HCT116 (cell line): ENCODE measurements around the gene MYO16.

Experiments used
- CTCF ChIP-seq, 3 experiments: fragments of 200-600 bp in 1 of 3; sonication (generic) in 1 of 3; IDR thresholded peaks in 2 of 3; conservative IDR thresholded peaks in 1 of 3; 2 replicates each; pipeline ENCODE4 v1.5.1; 2012 to 2017; ENCODE audit warnings: low read depth in 2 of 3, low read length in 2 of 3, antibody characterized with exemption in 1 of 3, borderline replicate concordance in 1 of 3, control low read depth in 1 of 3, mild to moderate bottlenecking in 1 of 3, mixed read lengths in 1 of 3, mixed run types in 1 of 3, moderate library complexity in 1 of 3; ENCODE audit not compliant: insufficient read depth in 1 of 3
- EZH2 ChIP-seq: fragments of 200-600 bp; sonication (generic); IDR thresholded peaks from 2 replicates; pipeline ENCODE4 v1.6.1; 2017; ENCODE audit warnings: antibody characterized with exemption, mixed run types
- POLR2A ChIP-seq: IDR thresholded peaks from 2 replicates; pipeline ENCODE4 v1.7.0; 2011; ENCODE audit warnings: borderline replicate concordance; ENCODE audit not compliant: insufficient read depth, insufficient read length; ENCODE audit errors: extremely low read depth
- POLR2AphosphoS5 ChIP-seq: IDR thresholded peaks from 2 replicates; pipeline ENCODE4 v1.6.1; 2011; ENCODE audit warnings: mild to moderate bottlenecking, low read depth, low read length, moderate library complexity
- REST ChIP-seq: IDR thresholded peaks from 2 replicates; pipeline ENCODE4 v1.6.1; 2012; ENCODE audit warnings: low read depth

- TF ChIP-seq EZH2 (no peak), POLR2A (no peak), CTCF (IDR thresholded peaks at IDR 0.05 in 2 of 3, conservative IDR thresholded peaks at IDR 0.05 in 1 of 3; ENCODE audit: borderline replicate concordance in 1 of 3, insufficient read depth in 1 of 3, low read depth in 2 of 3, low read length in 2 of 3) (no peak), POLR2AphosphoS5 (no peak), REST (no peak)
Observed at GRCh38 chr13:108851660-108852059, 222.2 kb downstream of the MYO16 start.
